DND-41 (cell line): ENCODE data around the gene TMEM45A.
"Not testable (repeated sequence)": the region's sequence is repeated elsewhere in the genome, so short reads cannot be mapped to it uniquely, and the experiment has no call there.

Experiments
- ATAC-seq: fragments of 200-7000 bp; cut with Tn5 transposase; 3 replicates; pipeline ENCODE4 v1.9.1; 2021; ENCODE audit warnings: low read depth; ENCODE audit not compliant: insufficient read depth
- DNase-seq: peaks from one replicate; pipeline ENCODE4 v3.0.0-alpha.2; 2020
- H2AFZ ChIP-seq: 2 replicates; pipeline ENCODE4 v1.6.0; 2012; ENCODE audit warnings: low read depth, low read length
- H3K27ac ChIP-seq: 2 replicates; pipeline ENCODE4 v1.5.1; 2012; ENCODE audit warnings: low read length, inconsistent platforms
- H3K27me3 ChIP-seq: fragments of 200-600 bp; sonication (generic); 2 replicates; pipeline ENCODE4 v1.6.0; 2012; ENCODE audit warnings: low read length, mild to moderate bottlenecking, inconsistent platforms; ENCODE audit not compliant: insufficient read depth, poor library complexity
- H3K36me3 ChIP-seq: 2 replicates; pipeline ENCODE4 v1.5.1; 2012; ENCODE audit warnings: low read length, inconsistent platforms; ENCODE audit not compliant: insufficient read depth
- H3K4me1 ChIP-seq: 2 replicates; pipeline ENCODE4 v1.5.1; 2012; ENCODE audit warnings: mild to moderate bottlenecking, low read length; ENCODE audit not compliant: insufficient read depth
- H3K4me2 ChIP-seq: 2 replicates; pipeline ENCODE4 v1.6.0; 2012; ENCODE audit warnings: mild to moderate bottlenecking, moderate library complexity, low read length, inconsistent platforms; ENCODE audit not compliant: insufficient read depth
- H3K4me3 ChIP-seq, 2 experiments: fragments of 200-600 bp in 1 of 2; shearing (Covaris generic) in 1 of 2; 2 replicates each; pipeline ENCODE4 v1.5.1; 2012 to 2016; ENCODE audit warnings: inconsistent platforms in 2 of 2, low read length in 2 of 2, mild to moderate bottlenecking in 2 of 2, low read depth in 1 of 2, moderate library complexity in 1 of 2
- H3K79me2 ChIP-seq: 2 replicates; pipeline ENCODE4 v1.6.0; 2012; ENCODE audit warnings: low read length, inconsistent platforms; ENCODE audit not compliant: insufficient read depth
- H3K9ac ChIP-seq: 2 replicates; pipeline ENCODE4 v1.6.0; 2012; ENCODE audit warnings: low read depth, mild to moderate bottlenecking, inconsistent platforms, low read length, moderate library complexity
- H3K9me3 ChIP-seq: 2 replicates; pipeline ENCODE4 v1.5.1; 2012; ENCODE audit warnings: low read length, moderate library complexity, mild to moderate bottlenecking, inconsistent platforms; ENCODE audit not compliant: insufficient read depth, severe bottlenecking
- H4K20me1 ChIP-seq: 2 replicates; pipeline ENCODE4 v1.6.0; 2012; ENCODE audit warnings: low read length; ENCODE audit not compliant: insufficient read depth
- EZH2 ChIP-seq: IDR thresholded peaks from 3 replicates; pipeline ENCODE4 v1.6.1; 2012; ENCODE audit warnings: borderline replicate concordance, low read depth, mild to moderate bottlenecking, moderate library complexity, low read length, inconsistent platforms; ENCODE audit not compliant: severe bottlenecking
- TF ChIP-seq, protein P1 (sequence below): IDR thresholded peaks from 2 replicates; pipeline ENCODE4 v1.5.1; 2012; ENCODE audit warnings: borderline replicate concordance, low read length, moderate library complexity, mild to moderate bottlenecking; ENCODE audit not compliant: poor library complexity, severe bottlenecking; ENCODE audit errors: extremely low read depth

Gene TMEM45A

GRCh38 chr3:100503448-100503847 lies 11.0 kb downstream of the TMEM45A start:
- no peaks in the 10 kb centered on the region for H3K36me3 ChIP-seq
- DNase-seq (no peak), ATAC-seq (no peak)
- H3K4me3 ChIP-seq = no peak overlapping the region
- H3K4me1 ChIP-seq = no peaks in the 10 kb centered on the region
- no peaks in the 10 kb centered on the region for H3K27me3 ChIP-seq
- H4K20me1 ChIP-seq = no peaks in the 10 kb centered on the region
- no peak overlapping the region for H3K27ac ChIP-seq
- H3K79me2 ChIP-seq = no peaks in the 10 kb centered on the region
- no peaks in the 10 kb centered on the region for H3K9me3 ChIP-seq
- no peak overlapping the region for H3K4me2 ChIP-seq
- no peak for TF ChIP-seq EZH2
- TF ChIP-seq, protein P1, sequence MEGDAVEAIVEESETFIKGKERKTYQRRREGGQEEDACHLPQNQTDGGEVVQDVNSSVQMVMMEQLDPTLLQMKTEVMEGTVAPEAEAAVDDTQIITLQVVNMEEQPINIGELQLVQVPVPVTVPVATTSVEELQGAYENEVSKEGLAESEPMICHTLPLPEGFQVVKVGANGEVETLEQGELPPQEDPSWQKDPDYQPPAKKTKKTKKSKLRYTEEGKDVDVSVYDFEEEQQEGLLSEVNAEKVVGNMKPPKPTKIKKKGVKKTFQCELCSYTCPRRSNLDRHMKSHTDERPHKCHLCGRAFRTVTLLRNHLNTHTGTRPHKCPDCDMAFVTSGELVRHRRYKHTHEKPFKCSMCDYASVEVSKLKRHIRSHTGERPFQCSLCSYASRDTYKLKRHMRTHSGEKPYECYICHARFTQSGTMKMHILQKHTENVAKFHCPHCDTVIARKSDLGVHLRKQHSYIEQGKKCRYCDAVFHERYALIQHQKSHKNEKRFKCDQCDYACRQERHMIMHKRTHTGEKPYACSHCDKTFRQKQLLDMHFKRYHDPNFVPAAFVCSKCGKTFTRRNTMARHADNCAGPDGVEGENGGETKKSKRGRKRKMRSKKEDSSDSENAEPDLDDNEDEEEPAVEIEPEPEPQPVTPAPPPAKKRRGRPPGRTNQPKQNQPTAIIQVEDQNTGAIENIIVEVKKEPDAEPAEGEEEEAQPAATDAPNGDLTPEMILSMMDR = no peak
- H2AFZ ChIP-seq = no peak overlapping the region
- H3K9ac ChIP-seq = no peak overlapping the region

DNA sequence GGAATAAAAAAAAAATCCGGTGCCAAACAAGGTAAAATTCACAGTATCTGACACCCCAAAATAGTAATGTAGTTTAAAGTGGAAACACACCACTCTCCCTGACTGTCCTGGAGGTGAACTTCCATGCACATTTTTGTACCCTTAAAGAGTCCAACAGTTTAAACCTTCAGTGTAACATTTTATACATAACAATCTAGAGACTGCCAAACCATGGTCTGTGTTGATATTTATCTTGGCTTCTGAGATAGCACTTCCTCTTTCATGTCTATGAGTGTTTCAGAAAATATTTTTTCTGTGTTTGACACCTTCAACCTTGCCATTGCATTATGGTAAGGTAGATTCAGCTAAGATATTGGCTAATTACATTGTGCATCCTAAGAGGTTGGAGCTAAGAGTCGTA lies 13.9 kb downstream of the TMEM45A start:
- H3K36me3 ChIP-seq = no peaks in the 10 kb centered on the region
- H3K4me3 ChIP-seq = no peak overlapping the region
- no peaks in the 10 kb centered on the region for H3K79me2 ChIP-seq
- no peaks in the 10 kb centered on the region for H4K20me1 ChIP-seq
- no peaks in the 10 kb centered on the region for H3K4me1 ChIP-seq
- no peaks in the 10 kb centered on the region for H3K27me3 ChIP-seq
- no peak overlapping the region for H2AFZ ChIP-seq
- no peak overlapping the region for H3K27ac ChIP-seq
- TF ChIP-seq, protein P1 = no peak
- no peak for TF ChIP-seq EZH2
- H3K9me3 ChIP-seq = no peaks in the 10 kb centered on the region
- DNase-seq (no peak), ATAC-seq (no peak)
- no peak overlapping the region for H3K9ac ChIP-seq
- no peak overlapping the region for H3K4me2 ChIP-seq

GRCh38 chr3:100509818-100510217 lies 17.4 kb downstream of the TMEM45A start:
- H2AFZ ChIP-seq, H3K4me1 ChIP-seq, H3K27me3 ChIP-seq, ATAC-seq, H3K9me3 ChIP-seq, H3K4me2 ChIP-seq, H3K36me3 ChIP-seq, H3K4me3 ChIP-seq, DNase-seq, H3K27ac ChIP-seq, H4K20me1 ChIP-seq, H3K9ac ChIP-seq, H3K79me2 ChIP-seq: not testable (repeated sequence)

- Histone ChIP-seq H3K4me1 (no peaks in the 10 kb centered on the region), H3K36me3 (no peaks in the 10 kb centered on the region), H4K20me1 (no peaks in the 10 kb centered on the region), H2AFZ (no peak overlapping the region), H3K79me2 (no peaks in the 10 kb centered on the region), H3K9ac (no peak overlapping the region), H3K9me3 (no peaks in the 10 kb centered on the region), H3K4me2 (no peak overlapping the region), H3K27ac (no peak overlapping the region), H3K27me3 (no peaks in the 10 kb centered on the region), H3K4me3 (no peak overlapping the region)
- ATAC-seq (no peak), DNase-seq (no peak)
- TF ChIP-seq, protein P1 = no peak
- TF ChIP-seq EZH2 = no peak
Measured at GRCh38 chr3:100516232-100516631, 23.8 kb downstream of the TMEM45A start.
